ENCODE results near the gene TMEFF1.

GRCh38 chr9:100540327-100540726 is 67.4 kb downstream of the TMEFF1 start:
- TF ChIP-seq CTCF (IDR thresholded peaks at IDR 0.05): no peak
- TF ChIP-seq POLR2A (IDR thresholded peaks at IDR 0.05): no peak
